ENCODE measurements around the gene TWSG1.

DNA sequence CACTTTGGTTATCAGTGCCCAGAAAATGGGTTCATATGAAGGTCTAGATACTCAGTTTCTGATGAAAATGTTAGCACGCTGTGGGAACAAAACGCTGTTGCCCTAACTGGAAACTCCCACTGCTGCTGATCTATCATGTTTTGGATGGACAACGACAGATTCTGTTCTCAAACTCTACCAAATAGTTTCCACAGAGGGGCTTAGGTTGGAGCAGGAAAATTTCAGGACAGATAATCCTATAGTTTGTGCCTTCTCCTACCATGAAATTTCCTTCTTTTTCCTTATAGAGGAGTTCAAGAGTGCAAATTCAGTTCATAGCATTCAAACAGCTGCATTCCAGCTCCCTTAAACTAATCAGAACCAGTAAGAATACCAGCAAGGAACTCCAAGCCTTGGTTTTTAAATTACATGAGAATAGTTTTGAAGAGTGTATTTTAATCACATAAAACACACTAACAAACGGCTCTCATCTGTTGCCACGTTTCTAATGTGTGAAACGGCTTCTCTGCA is 82.0 kb downstream of the TWSG1 start:
- TF ChIP-seq, protein P1, sequence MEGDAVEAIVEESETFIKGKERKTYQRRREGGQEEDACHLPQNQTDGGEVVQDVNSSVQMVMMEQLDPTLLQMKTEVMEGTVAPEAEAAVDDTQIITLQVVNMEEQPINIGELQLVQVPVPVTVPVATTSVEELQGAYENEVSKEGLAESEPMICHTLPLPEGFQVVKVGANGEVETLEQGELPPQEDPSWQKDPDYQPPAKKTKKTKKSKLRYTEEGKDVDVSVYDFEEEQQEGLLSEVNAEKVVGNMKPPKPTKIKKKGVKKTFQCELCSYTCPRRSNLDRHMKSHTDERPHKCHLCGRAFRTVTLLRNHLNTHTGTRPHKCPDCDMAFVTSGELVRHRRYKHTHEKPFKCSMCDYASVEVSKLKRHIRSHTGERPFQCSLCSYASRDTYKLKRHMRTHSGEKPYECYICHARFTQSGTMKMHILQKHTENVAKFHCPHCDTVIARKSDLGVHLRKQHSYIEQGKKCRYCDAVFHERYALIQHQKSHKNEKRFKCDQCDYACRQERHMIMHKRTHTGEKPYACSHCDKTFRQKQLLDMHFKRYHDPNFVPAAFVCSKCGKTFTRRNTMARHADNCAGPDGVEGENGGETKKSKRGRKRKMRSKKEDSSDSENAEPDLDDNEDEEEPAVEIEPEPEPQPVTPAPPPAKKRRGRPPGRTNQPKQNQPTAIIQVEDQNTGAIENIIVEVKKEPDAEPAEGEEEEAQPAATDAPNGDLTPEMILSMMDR (IDR thresholded peaks at IDR 0.05; ENCODE audit: insufficient read depth, low read length) = no peak
- TF ChIP-seq POLR2AphosphoS5 (IDR thresholded peaks at IDR 0.05; ENCODE audit: low read depth) = no peak
- TF ChIP-seq, protein P2, sequence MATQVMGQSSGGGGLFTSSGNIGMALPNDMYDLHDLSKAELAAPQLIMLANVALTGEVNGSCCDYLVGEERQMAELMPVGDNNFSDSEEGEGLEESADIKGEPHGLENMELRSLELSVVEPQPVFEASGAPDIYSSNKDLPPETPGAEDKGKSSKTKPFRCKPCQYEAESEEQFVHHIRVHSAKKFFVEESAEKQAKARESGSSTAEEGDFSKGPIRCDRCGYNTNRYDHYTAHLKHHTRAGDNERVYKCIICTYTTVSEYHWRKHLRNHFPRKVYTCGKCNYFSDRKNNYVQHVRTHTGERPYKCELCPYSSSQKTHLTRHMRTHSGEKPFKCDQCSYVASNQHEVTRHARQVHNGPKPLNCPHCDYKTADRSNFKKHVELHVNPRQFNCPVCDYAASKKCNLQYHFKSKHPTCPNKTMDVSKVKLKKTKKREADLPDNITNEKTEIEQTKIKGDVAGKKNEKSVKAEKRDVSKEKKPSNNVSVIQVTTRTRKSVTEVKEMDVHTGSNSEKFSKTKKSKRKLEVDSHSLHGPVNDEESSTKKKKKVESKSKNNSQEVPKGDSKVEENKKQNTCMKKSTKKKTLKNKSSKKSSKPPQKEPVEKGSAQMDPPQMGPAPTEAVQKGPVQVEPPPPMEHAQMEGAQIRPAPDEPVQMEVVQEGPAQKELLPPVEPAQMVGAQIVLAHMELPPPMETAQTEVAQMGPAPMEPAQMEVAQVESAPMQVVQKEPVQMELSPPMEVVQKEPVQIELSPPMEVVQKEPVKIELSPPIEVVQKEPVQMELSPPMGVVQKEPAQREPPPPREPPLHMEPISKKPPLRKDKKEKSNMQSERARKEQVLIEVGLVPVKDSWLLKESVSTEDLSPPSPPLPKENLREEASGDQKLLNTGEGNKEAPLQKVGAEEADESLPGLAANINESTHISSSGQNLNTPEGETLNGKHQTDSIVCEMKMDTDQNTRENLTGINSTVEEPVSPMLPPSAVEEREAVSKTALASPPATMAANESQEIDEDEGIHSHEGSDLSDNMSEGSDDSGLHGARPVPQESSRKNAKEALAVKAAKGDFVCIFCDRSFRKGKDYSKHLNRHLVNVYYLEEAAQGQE (IDR thresholded peaks at IDR 0.05; ENCODE audit: insufficient replicate concordance, low read depth) = no peak
- TF ChIP-seq GABPA (IDR thresholded peaks at IDR 0.05; ENCODE audit: low read depth) = no peak
